ENCODE measurements around the gene PTPRN2.
"Not testable (repeated sequence)": the region's sequence is repeated elsewhere in the genome, so short reads cannot be mapped to it uniquely, and the experiment has no call there.

Gene PTPRN2

GRCh38 chr7:158245724-158246041, 341.9 kb downstream of the PTPRN2 start:
- DNase-seq (ENCODE audit: low read depth in 2 of 2, low spot score in 1 of 2), result no peak

- DNase-seq (ENCODE audit: low read depth in 2 of 2, low spot score in 1 of 2), result no peak
Measured at GRCh38 chr7:158244873-158245723, 342.5 kb downstream of the PTPRN2 start.

GRCh38 chr7:158244430-158244829, 343.2 kb downstream of the PTPRN2 start:
- no peak for DNase-seq (ENCODE audit: low read depth in 2 of 2, low spot score in 1 of 2)

- DNase-seq (ENCODE audit: low read depth in 2 of 2, low spot score in 1 of 2), result no peak
Measured at GRCh38 chr7:158241919-158242318, 345.7 kb downstream of the PTPRN2 start.

- no peak for DNase-seq (ENCODE audit: low read depth in 2 of 2, low spot score in 1 of 2)
Measured at GRCh38 chr7:158240801-158241200, 346.8 kb downstream of the PTPRN2 start.

GRCh38 chr7:158239290-158239981, 348.2 kb downstream of the PTPRN2 start:
- no peak for DNase-seq (ENCODE audit: low read depth in 2 of 2, low spot score in 1 of 2)

GRCh38 chr7:158238616-158239289, 348.9 kb downstream of the PTPRN2 start:
- no peak for DNase-seq (ENCODE audit: low read depth in 2 of 2, low spot score in 1 of 2)

GRCh38 chr7:158237672-158238335, 349.8 kb downstream of the PTPRN2 start:
- no peak for DNase-seq (ENCODE audit: low read depth in 2 of 2, low spot score in 1 of 2)

GRCh38 chr7:158236400-158236799, 351.2 kb downstream of the PTPRN2 start:
- no peak for DNase-seq (ENCODE audit: low read depth in 2 of 2, low spot score in 1 of 2)

- no peak for DNase-seq (ENCODE audit: low read depth in 2 of 2, low spot score in 1 of 2)
Measured at GRCh38 chr7:158235862-158236261, 351.8 kb downstream of the PTPRN2 start.

GRCh38 chr7:158229945-158230344, 357.7 kb downstream of the PTPRN2 start:
- DNase-seq (ENCODE audit: low read depth in 2 of 2, low spot score in 1 of 2), result no peak

- DNase-seq (ENCODE audit: low read depth in 2 of 2, low spot score in 1 of 2), result no peak
Measured at GRCh38 chr7:158228986-158229385, 358.6 kb downstream of the PTPRN2 start.

GRCh38 chr7:158228131-158228530, 359.5 kb downstream of the PTPRN2 start:
- no peak for DNase-seq (ENCODE audit: low read depth in 2 of 2, low spot score in 1 of 2)

GRCh38 chr7:158227258-158227984, 360.2 kb downstream of the PTPRN2 start:
- DNase-seq (ENCODE audit: low read depth in 2 of 2, low spot score in 1 of 2), result no peak

GRCh38 chr7:158216198-158216597, 371.4 kb downstream of the PTPRN2 start:
- DNase-seq (ENCODE audit: low read depth in 2 of 2, low spot score in 1 of 2), result no peak

- no peak for DNase-seq (ENCODE audit: low read depth in 2 of 2, low spot score in 1 of 2)
Measured at GRCh38 chr7:158209435-158209834, 378.2 kb downstream of the PTPRN2 start.

- DNase-seq (ENCODE audit: low read depth in 2 of 2, low spot score in 1 of 2), result no peak
Measured at GRCh38 chr7:158206341-158206740, 381.3 kb downstream of the PTPRN2 start.

GRCh38 chr7:158204453-158204852, 383.2 kb downstream of the PTPRN2 start:
- no peak for DNase-seq (ENCODE audit: low read depth in 2 of 2, low spot score in 1 of 2)

GRCh38 chr7:158203948-158204347, 383.7 kb downstream of the PTPRN2 start:
- DNase-seq (ENCODE audit: low read depth in 2 of 2, low spot score in 1 of 2), result not testable (repeated sequence)

GRCh38 chr7:158194365-158194900, 393.2 kb downstream of the PTPRN2 start:
- DNase-seq (ENCODE audit: low read depth in 2 of 2, low spot score in 1 of 2), result no peak

- DNase-seq (ENCODE audit: low read depth in 2 of 2, low spot score in 1 of 2), result no peak
Measured at GRCh38 chr7:158193446-158193845, 394.2 kb downstream of the PTPRN2 start.

Measured in stimulated activated CD8-positive, alpha-beta memory T cell treated with anti-CD3 and anti-CD28 coated beads, Interleukin-4, amount 100 ng/mL, for 4 hours (primary cell).